BLaER1 (cell line): Measurements from ENCODE around the gene ADPRHL1.

Experiments
- H3K27ac ChIP-seq: shearing (Covaris generic); formaldehyde crosslinking; 2 replicates; pipeline ENCODE4 v1.8.1; 2022
- H3K27me3 ChIP-seq: shearing (Covaris generic); formaldehyde crosslinking; 2 replicates; pipeline ENCODE4 v1.8.1; 2022
- H3K36me3 ChIP-seq: shearing (Covaris generic); formaldehyde crosslinking; 2 replicates; pipeline ENCODE4 v1.8.1; 2022
- H3K4me1 ChIP-seq: shearing (Covaris generic); formaldehyde crosslinking; 2 replicates; pipeline ENCODE4 v1.8.1; 2022
- H3K4me2 ChIP-seq: shearing (Covaris generic); formaldehyde crosslinking; 2 replicates; pipeline ENCODE4 v1.8.1; 2022
- H3K4me3 ChIP-seq: shearing (Covaris generic); formaldehyde crosslinking; 2 replicates; pipeline ENCODE4 v1.8.1; 2022
- H3K9ac ChIP-seq: shearing (Covaris generic); formaldehyde crosslinking; 2 replicates; pipeline ENCODE4 v1.8.1; 2022
- H3K9me3 ChIP-seq: shearing (Covaris generic); formaldehyde crosslinking; 2 replicates; pipeline ENCODE4 v1.8.1; 2022
- H4K20me1 ChIP-seq: shearing (Covaris generic); formaldehyde crosslinking; 2 replicates; pipeline ENCODE4 v1.8.1; 2022
- Cebpa-rat ChIP-seq: shearing (Covaris generic); IDR thresholded peaks from 2 replicates; pipeline ENCODE4 v1.8.1; 2022

The ADPRHL1 gene

GRCh38 chr13:113449693-113450347 lies 3.5 kb downstream of the ADPRHL1 start:
- Histone ChIP-seq H3K4me3 (peak overlapping the region; percentile 65), H4K20me1 (no peaks in the 10 kb centered on the region), H3K4me1 (peaks cover 94% of the 10 kb centered on the region), H3K4me2 (peak overlapping the region; percentile 94), H3K9ac (peak overlapping the region; percentile 80), H3K27me3 (no peaks in the 10 kb centered on the region), H3K36me3 (peaks cover 9% of the 10 kb centered on the region), H3K9me3 (no peaks in the 10 kb centered on the region), H3K27ac (peak overlapping the region; percentile 97)
- TF ChIP-seq Cebpa-rat: no peak

GRCh38 chr13:113448885-113449692 lies 4.2 kb downstream of the ADPRHL1 start:
- Histone ChIP-seq H3K4me2 (peak overlapping the region; percentile 94), H3K27ac (peak overlapping the region; percentile 97), H3K4me3 (peak overlapping the region; percentile 65), H4K20me1 (no peaks in the 10 kb centered on the region), H3K27me3 (no peaks in the 10 kb centered on the region), H3K9ac (peak overlapping the region; percentile 80), H3K9me3 (no peaks in the 10 kb centered on the region), H3K36me3 (peaks cover 7% of the 10 kb centered on the region; the same call in 1 of the 2 replicates), H3K4me1 (peaks cover 95% of the 10 kb centered on the region)
- no peak for TF ChIP-seq Cebpa-rat

GRCh38 chr13:113448545-113448884 lies 4.8 kb downstream of the ADPRHL1 start:
- H3K9me3 ChIP-seq: no peaks in the 10 kb centered on the region
- H4K20me1 ChIP-seq: no peaks in the 10 kb centered on the region
- TF ChIP-seq Cebpa-rat: no peak
- H3K4me2 ChIP-seq: peak overlapping the region; percentile 94
- no peaks in the 10 kb centered on the region for H3K27me3 ChIP-seq
- H3K9ac ChIP-seq: peak overlapping the region; percentile 80
- peak overlapping the region; percentile 65 for H3K4me3 ChIP-seq
- peaks cover 95% of the 10 kb centered on the region for H3K4me1 ChIP-seq
- H3K36me3 ChIP-seq: peaks cover 7% of the 10 kb centered on the region; the same call in 1 of the 2 replicates
- H3K27ac ChIP-seq: peak overlapping the region; percentile 97

- Histone ChIP-seq H3K27ac (peak overlapping the region; percentile 97), H3K27me3 (no peaks in the 10 kb centered on the region), H3K9me3 (no peaks in the 10 kb centered on the region), H3K9ac (peak overlapping the region; percentile 22; the same call in 1 of the 2 replicates), H3K36me3 (no peaks in the 10 kb centered on the region), H3K4me3 (no peak overlapping the region), H3K4me2 (peak overlapping the region; percentile 94), H4K20me1 (no peaks in the 10 kb centered on the region), H3K4me1 (peaks cover 91% of the 10 kb centered on the region)
- no peak for TF ChIP-seq Cebpa-rat
These were observed 5.7 kb downstream of the ADPRHL1 start for GRCh38 chr13:113447596-113447995.

- no peaks in the 10 kb centered on the region for H3K9me3 ChIP-seq
- TF ChIP-seq Cebpa-rat: no peak
- H3K4me2 ChIP-seq: peak overlapping the region; percentile 78
- no peaks in the 10 kb centered on the region for H3K36me3 ChIP-seq
- peak overlapping the region; percentile 78 for H3K27ac ChIP-seq
- H4K20me1 ChIP-seq: no peaks in the 10 kb centered on the region
- no peak overlapping the region for H3K9ac ChIP-seq
- H3K27me3 ChIP-seq: no peaks in the 10 kb centered on the region
- peaks cover 80% of the 10 kb centered on the region for H3K4me1 ChIP-seq
- H3K4me3 ChIP-seq: no peak overlapping the region
These were observed 6.8 kb downstream of the ADPRHL1 start for GRCh38 chr13:113446488-113446854.

GRCh38 chr13:113445791-113446487 lies 7.3 kb downstream of the ADPRHL1 start:
- Histone ChIP-seq H3K27ac (peak overlapping the region; percentile 93), H3K9ac (peak overlapping the region; percentile 74)

GRCh38 chr13:113443991-113444390 lies 9.3 kb downstream of the ADPRHL1 start:
- no peak overlapping the region; the same call in 1 of the 2 replicates for H3K9ac ChIP-seq
- H3K9me3 ChIP-seq: no peaks in the 10 kb centered on the region
- H3K27ac ChIP-seq: peak overlapping the region; percentile 93
- peaks cover 59% of the 10 kb centered on the region for H3K4me1 ChIP-seq
- H3K27me3 ChIP-seq: no peaks in the 10 kb centered on the region
- H3K4me3 ChIP-seq: no peak overlapping the region
- TF ChIP-seq Cebpa-rat: no peak
- no peaks in the 10 kb centered on the region for H3K36me3 ChIP-seq
- H4K20me1 ChIP-seq: no peaks in the 10 kb centered on the region
- peak overlapping the region; percentile 94 for H3K4me2 ChIP-seq

More at GRCh38 chr13:113445791-113446487, 7.3 kb downstream of the ADPRHL1 start:
- Histone ChIP-seq H3K4me2 (peak overlapping the region; percentile 94), H3K4me3 (peak overlapping the region; percentile 45; the same call in 1 of the 2 replicates), H3K9me3 (no peaks in the 10 kb centered on the region), H4K20me1 (no peaks in the 10 kb centered on the region), H3K36me3 (no peaks in the 10 kb centered on the region), H3K27me3 (no peaks in the 10 kb centered on the region), H3K4me1 (peaks cover 75% of the 10 kb centered on the region)
- no peak for TF ChIP-seq Cebpa-rat

- no peaks in the 10 kb centered on the region for H3K27me3 ChIP-seq
- no peak for TF ChIP-seq Cebpa-rat
- H3K36me3 ChIP-seq: no peaks in the 10 kb centered on the region
- H3K9ac ChIP-seq: no peak overlapping the region
- H4K20me1 ChIP-seq: no peaks in the 10 kb centered on the region
- H3K27ac ChIP-seq: no peak overlapping the region
- H3K4me2 ChIP-seq: no peak overlapping the region; the same call in 1 of the 2 replicates
- no peak overlapping the region for H3K4me3 ChIP-seq
- H3K4me1 ChIP-seq: peaks cover 49% of the 10 kb centered on the region
- no peaks in the 10 kb centered on the region for H3K9me3 ChIP-seq
These were observed 10.3 kb downstream of the ADPRHL1 start for GRCh38 chr13:113442985-113443362.

GRCh38 chr13:113442354-113442984 lies 10.8 kb downstream of the ADPRHL1 start:
- Histone ChIP-seq H3K4me3 (no peak overlapping the region), H3K4me2 (no peak overlapping the region), H3K9ac (no peak overlapping the region), H3K27me3 (no peaks in the 10 kb centered on the region), H3K36me3 (no peaks in the 10 kb centered on the region), H3K27ac (no peak overlapping the region), H4K20me1 (no peaks in the 10 kb centered on the region), H3K4me1 (peaks cover 44% of the 10 kb centered on the region), H3K9me3 (no peaks in the 10 kb centered on the region)
- no peak for TF ChIP-seq Cebpa-rat
